A172 (cell line): ENCODE data around the gene RPRM. TPM values are rescaled to one million over a fixed set of nuclear protein-coding genes. Genes with fewer than 3 reads are reported as not detected.
"Not testable (repeated sequence)": the region's sequence is repeated elsewhere in the genome, so short reads cannot be mapped to it uniquely, and the experiment has no call there.

Source experiments
- DNase-seq: peaks from one replicate; pipeline ENCODE4 v3.0.0-alpha.2; 2015; ENCODE audit warnings: low spot score
- total RNA-seq: library from RNA; depleted of rRNA; stranded (reverse); fragments of >200 nt; shearing (Covaris generic); gene quantifications from 2 replicates; pipeline ENCODE4 v1.2.3, GENCODE V29; 2014; rRNA removed

RPRM gene
- total RNA-seq: not detected in 2 replicates

GRCh38 chr2:153478289-153479261 is at the start of gene RPRM:
Gene RPRM (minus strand): TSS chr2:153478762. CDS start chr2:153478565, 197 bp downstream.
- peak; percentile 32 for DNase-seq

GRCh38 chr2:153519257-153519875 is 40.8 kb upstream of the RPRM start:
- DNase-seq: peak; percentile 70

- no peak for DNase-seq
Observed at GRCh38 chr2:153512331-153512730, 33.8 kb upstream of the RPRM start.

GRCh38 chr2:153510996-153511395 is 32.4 kb upstream of the RPRM start:
- no peak for DNase-seq

- DNase-seq: no peak
Observed at GRCh38 chr2:153509133-153509532, 30.6 kb upstream of the RPRM start.

GRCh38 chr2:153506499-153506898 is 27.9 kb upstream of the RPRM start:
- DNase-seq: not testable (repeated sequence)

- no peak for DNase-seq
Observed at GRCh38 chr2:153499439-153499838, 20.9 kb upstream of the RPRM start.

GRCh38 chr2:153497938-153498629 is 19.5 kb upstream of the RPRM start:
- DNase-seq: peak; percentile 49

GRCh38 chr2:153495725-153496124 is 17.2 kb upstream of the RPRM start:
- DNase-seq: no peak

- DNase-seq: no peak
Observed at GRCh38 chr2:153488072-153488471, 9.5 kb upstream of the RPRM start.

- no peak for DNase-seq
Observed at GRCh38 chr2:153487448-153487847, 8.9 kb upstream of the RPRM start.

GRCh38 chr2:153479573-153479972 is 1.0 kb upstream of the RPRM start:
- peak; percentile 78 for DNase-seq

GRCh38 chr2:153477636-153478288 is 800 bp downstream of the RPRM start:
- no peak for DNase-seq

GRCh38 chr2:153476816-153477635 is 1.5 kb downstream of the RPRM start:
- no peak for DNase-seq

- no peak for DNase-seq
Observed at GRCh38 chr2:153476491-153476815, 2.1 kb downstream of the RPRM start.

- no peak for DNase-seq
Observed at GRCh38 chr2:153474876-153475435, 3.6 kb downstream of the RPRM start.

GRCh38 chr2:153474407-153474806 is 4.2 kb downstream of the RPRM start:
- DNase-seq: no peak

GRCh38 chr2:153470867-153471266 is 7.7 kb downstream of the RPRM start:
- DNase-seq: no peak

GRCh38 chr2:153464395-153464794 is 14.2 kb downstream of the RPRM start:
- no peak for DNase-seq

GRCh38 chr2:153462338-153462859 is 16.2 kb downstream of the RPRM start:
- no peak for DNase-seq
